ENCODE measurements around the gene SPOUT1. TPM values are rescaled to one million over a fixed set of nuclear protein-coding genes. Genes with fewer than 3 reads are reported as not detected.

SPOUT1 gene
- total RNA-seq, 2 experiments from 2014 or later: 22.2 to 27.6 TPM

DNA sequence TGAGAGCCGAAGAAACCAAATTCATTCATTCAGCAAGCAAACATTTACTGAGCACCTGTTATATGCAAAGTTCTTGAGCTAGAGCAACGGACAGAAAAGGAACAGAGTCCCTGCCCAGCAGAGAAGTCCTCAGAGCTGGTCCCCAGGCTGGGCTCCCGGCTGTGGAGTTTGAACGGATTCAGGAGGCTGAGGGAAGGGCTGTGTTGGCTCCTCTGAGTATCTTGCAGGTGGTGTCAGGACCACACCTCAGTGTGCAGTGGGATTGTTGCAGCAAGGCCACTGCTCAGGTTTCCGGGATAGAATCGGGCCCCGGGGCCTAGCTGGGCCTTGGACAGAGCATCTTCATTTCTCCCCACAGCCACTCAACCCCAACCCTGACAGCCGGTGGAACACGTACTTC, 37.5 kb downstream of the SPOUT1 start:
- no peak overlapping the region for H3K27ac ChIP-seq (ENCODE audit: low read depth in 1 of 2, low read length in 2 of 2)
- H3K4me1 ChIP-seq (ENCODE audit: insufficient read depth, low read length): peaks cover 13% of the 10 kb centered on the region
- intact Hi-C loops (cut with DNase I, micrococcal nuclease): no loop called here
- no peaks in the 10 kb centered on the region for H3K27me3 ChIP-seq (ENCODE audit: control insufficient read depth in 1 of 2, insufficient read depth in 2 of 2, low read length in 2 of 2)
- no peaks in the 10 kb centered on the region for H3K9me3 ChIP-seq (ENCODE audit: control insufficient read depth in 1 of 2, insufficient read depth in 1 of 2, low read length in 2 of 2)
- no peaks in the 10 kb centered on the region for H3K9me3 Mint-ChIP-seq
- TF ChIP-seq, protein P1, sequence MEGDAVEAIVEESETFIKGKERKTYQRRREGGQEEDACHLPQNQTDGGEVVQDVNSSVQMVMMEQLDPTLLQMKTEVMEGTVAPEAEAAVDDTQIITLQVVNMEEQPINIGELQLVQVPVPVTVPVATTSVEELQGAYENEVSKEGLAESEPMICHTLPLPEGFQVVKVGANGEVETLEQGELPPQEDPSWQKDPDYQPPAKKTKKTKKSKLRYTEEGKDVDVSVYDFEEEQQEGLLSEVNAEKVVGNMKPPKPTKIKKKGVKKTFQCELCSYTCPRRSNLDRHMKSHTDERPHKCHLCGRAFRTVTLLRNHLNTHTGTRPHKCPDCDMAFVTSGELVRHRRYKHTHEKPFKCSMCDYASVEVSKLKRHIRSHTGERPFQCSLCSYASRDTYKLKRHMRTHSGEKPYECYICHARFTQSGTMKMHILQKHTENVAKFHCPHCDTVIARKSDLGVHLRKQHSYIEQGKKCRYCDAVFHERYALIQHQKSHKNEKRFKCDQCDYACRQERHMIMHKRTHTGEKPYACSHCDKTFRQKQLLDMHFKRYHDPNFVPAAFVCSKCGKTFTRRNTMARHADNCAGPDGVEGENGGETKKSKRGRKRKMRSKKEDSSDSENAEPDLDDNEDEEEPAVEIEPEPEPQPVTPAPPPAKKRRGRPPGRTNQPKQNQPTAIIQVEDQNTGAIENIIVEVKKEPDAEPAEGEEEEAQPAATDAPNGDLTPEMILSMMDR (IDR thresholded peaks at IDR 0.05): no peak
- H3K27me3 Mint-ChIP-seq: no peaks in the 10 kb centered on the region
- ChIA-PET CTCF (no interaction called here), POLR2A (interaction anchor here (1.2 kb wide), 1 partner anchor 26 kb away, joined by 3 read pairs; no protein-coding TSS in a partner anchor)
- H3K36me3 Mint-ChIP-seq (ENCODE audit: low read depth): peaks cover 57% of the 10 kb centered on the region
- H3K4me1 Mint-ChIP-seq (ENCODE audit: low read depth): peaks cover 19% of the 10 kb centered on the region
- ATAC-seq (ENCODE audit: poor library complexity) (no peak), DNase-seq (no peak)
- no peak overlapping the region for H3K27ac Mint-ChIP-seq
- peaks cover 53% of the 10 kb centered on the region for H3K36me3 ChIP-seq (ENCODE audit: insufficient read depth, low read length)
- no peak overlapping the region for H3K4me3 ChIP-seq (ENCODE audit: low read length)
- H3K4me3 Mint-ChIP-seq: no peak overlapping the region

DNA sequence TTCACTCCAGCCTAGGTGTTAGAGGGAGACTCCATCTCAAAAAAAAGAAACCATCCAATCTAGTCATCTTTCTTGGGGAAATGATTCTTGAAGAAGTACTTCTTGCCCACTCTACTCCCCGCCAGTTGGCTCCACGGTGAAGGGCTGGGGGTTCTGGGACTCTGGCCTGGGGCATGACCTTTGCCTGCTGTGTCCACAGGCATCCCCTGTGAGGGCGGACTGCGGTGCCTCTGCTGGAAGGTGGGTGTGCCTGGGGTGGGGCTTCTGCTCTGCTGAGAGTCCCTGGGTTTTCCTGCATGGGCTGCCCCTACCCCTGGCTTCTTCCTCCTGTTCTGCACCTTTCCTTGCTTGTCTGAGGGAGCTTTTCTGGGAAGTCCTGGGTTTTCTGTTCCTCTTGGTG, 39.1 kb downstream of the SPOUT1 start:
- intact Hi-C loops (cut with DNase I, micrococcal nuclease): no loop called here
- peaks cover 21% of the 10 kb centered on the region for H3K4me1 ChIP-seq (ENCODE audit: insufficient read depth, low read length)
- no peaks in the 10 kb centered on the region for H3K27me3 ChIP-seq (ENCODE audit: control insufficient read depth in 1 of 2, insufficient read depth in 2 of 2, low read length in 2 of 2)
- CTCF ChIA-PET: no interaction called here
- DNase-seq (no peak), ATAC-seq (ENCODE audit: poor library complexity) (no peak)
- no peak overlapping the region for H3K27ac ChIP-seq (ENCODE audit: low read depth in 1 of 2, low read length in 2 of 2)
- no peaks in the 10 kb centered on the region for H3K27me3 Mint-ChIP-seq
- no peaks in the 10 kb centered on the region for H3K9me3 ChIP-seq (ENCODE audit: control insufficient read depth in 1 of 2, insufficient read depth in 1 of 2, low read length in 2 of 2)
- H3K4me3 ChIP-seq (ENCODE audit: low read length): no peak overlapping the region
- peaks cover 59% of the 10 kb centered on the region for H3K36me3 Mint-ChIP-seq (ENCODE audit: low read depth)
- peaks cover 25% of the 10 kb centered on the region for H3K4me1 Mint-ChIP-seq (ENCODE audit: low read depth)
- H3K9me3 Mint-ChIP-seq: no peaks in the 10 kb centered on the region
- TF ChIP-seq, protein P1 (IDR thresholded peaks at IDR 0.05): no peak
- POLR2A ChIA-PET: no interaction called here
- H3K4me3 Mint-ChIP-seq: no peak overlapping the region
- H3K36me3 ChIP-seq (ENCODE audit: insufficient read depth, low read length): peaks cover 47% of the 10 kb centered on the region
- no peak overlapping the region for H3K27ac Mint-ChIP-seq

DNA sequence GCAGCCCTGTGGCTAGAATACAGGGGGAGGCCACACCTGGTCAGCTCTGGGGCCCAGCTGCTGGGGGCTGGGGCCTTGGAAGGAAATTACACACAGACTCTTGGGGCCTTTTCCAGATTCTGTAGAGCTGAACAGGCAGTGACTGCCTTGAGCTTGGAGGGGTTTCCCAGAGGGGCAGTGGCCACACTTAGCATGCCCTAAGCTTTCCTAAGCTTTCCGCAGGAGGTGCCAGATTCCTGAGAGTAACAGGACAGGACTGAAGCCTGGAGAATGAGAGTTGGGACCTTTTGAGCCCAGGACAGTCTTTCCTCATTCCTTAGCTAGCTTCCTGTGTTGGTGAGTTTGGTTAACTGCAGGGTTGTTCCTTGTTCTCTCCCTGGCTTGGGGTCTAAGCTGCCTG, 41.1 kb downstream of the SPOUT1 start:
- H3K4me3 Mint-ChIP-seq: peak overlapping the region; percentile 96
- peaks cover 37% of the 10 kb centered on the region for H3K36me3 ChIP-seq (ENCODE audit: insufficient read depth, low read length)
- no peaks in the 10 kb centered on the region for H3K27me3 Mint-ChIP-seq
- ChIA-PET POLR2A (interaction anchor here (0.7 to 5.7 kb wide), 5 partner anchors 16 to 99 kb away, joined by 3 to 49 read pairs (median 8); partner anchors contain the start of genes ENDOG, SET, ZDHHC12 and ZER1), CTCF (interaction anchor here (0.7 to 2.3 kb wide), 2 partner anchors 30 to 140 kb away, joined by 3 to 6 read pairs; partner anchors contain the start of gene ENDOG)
- peaks cover 25% of the 10 kb centered on the region for H3K4me1 Mint-ChIP-seq (ENCODE audit: low read depth)
- intact Hi-C loops (cut with DNase I, micrococcal nuclease): loop anchor here in 1 of 2 experiments (5.0 to 10.0 kb wide), 4 partner anchors 39 to 466 kb away; partner anchors contain the start of genes COQ4, ODF2, PKN3 and SPOUT1
- no peaks in the 10 kb centered on the region for H3K9me3 Mint-ChIP-seq
- ATAC-seq (ENCODE audit: poor library complexity): no peak
- H3K4me3 ChIP-seq (ENCODE audit: low read length): peak overlapping the region; percentile 79
- no peak for DNase-seq
- no peaks in the 10 kb centered on the region for H3K9me3 ChIP-seq (ENCODE audit: control insufficient read depth in 1 of 2, insufficient read depth in 1 of 2, low read length in 2 of 2)
- H3K36me3 Mint-ChIP-seq (ENCODE audit: low read depth): peaks cover 46% of the 10 kb centered on the region
- H3K27me3 ChIP-seq (ENCODE audit: control insufficient read depth in 1 of 2, insufficient read depth in 2 of 2, low read length in 2 of 2): no peaks in the 10 kb centered on the region
- TF ChIP-seq, protein P1 (IDR thresholded peaks at IDR 0.05): no peak
- peak overlapping the region in 1 of 2 donors; percentile 77 for H3K27ac ChIP-seq (ENCODE audit: low read depth in 1 of 2, low read length in 2 of 2)
- peak overlapping the region; percentile 99 for H3K27ac Mint-ChIP-seq
- peaks cover 23% of the 10 kb centered on the region for H3K4me1 ChIP-seq (ENCODE audit: insufficient read depth, low read length)
